GM19395 (cell line): ENCODE data around the gene CAMK2A.
"Not testable (repeated sequence)": the region's sequence is repeated elsewhere in the genome, so short reads cannot be mapped to it uniquely, and the experiment has no call there.

Experiments used
- ATAC-seq: cut with Tn5 transposase; IDR thresholded peaks from one replicate; pipeline ENCODE4 v1.9.1; 2021; ENCODE audit warnings: mild to moderate bottlenecking, moderate library complexity; ENCODE audit not compliant: unreplicated experiment

The CAMK2A gene

GRCh38 chr5:150239099-150239793 lies 50.3 kb downstream of the CAMK2A start:
- ATAC-seq = no peak

DNA sequence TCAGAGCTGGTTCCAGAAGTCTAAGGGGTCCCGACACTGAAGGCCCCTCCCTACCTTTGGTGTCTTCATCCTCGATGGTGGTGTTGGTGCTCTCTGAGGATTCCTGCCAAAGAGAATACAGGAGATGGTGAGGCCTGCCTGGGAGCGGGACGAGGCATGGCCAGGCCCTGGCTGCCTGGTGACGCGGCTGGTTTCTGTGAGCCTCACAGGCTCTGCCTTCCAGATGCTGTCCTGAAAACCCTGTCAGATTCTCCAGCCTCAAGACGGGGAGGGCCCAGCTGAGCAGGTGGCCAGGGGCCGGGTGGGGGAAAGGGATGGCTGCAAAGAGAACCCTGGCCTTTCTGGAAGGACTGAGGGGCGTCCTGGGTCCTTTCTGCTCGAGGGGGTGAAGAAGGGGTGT lies 50.9 kb downstream of the CAMK2A start:
- no peak for ATAC-seq

DNA sequence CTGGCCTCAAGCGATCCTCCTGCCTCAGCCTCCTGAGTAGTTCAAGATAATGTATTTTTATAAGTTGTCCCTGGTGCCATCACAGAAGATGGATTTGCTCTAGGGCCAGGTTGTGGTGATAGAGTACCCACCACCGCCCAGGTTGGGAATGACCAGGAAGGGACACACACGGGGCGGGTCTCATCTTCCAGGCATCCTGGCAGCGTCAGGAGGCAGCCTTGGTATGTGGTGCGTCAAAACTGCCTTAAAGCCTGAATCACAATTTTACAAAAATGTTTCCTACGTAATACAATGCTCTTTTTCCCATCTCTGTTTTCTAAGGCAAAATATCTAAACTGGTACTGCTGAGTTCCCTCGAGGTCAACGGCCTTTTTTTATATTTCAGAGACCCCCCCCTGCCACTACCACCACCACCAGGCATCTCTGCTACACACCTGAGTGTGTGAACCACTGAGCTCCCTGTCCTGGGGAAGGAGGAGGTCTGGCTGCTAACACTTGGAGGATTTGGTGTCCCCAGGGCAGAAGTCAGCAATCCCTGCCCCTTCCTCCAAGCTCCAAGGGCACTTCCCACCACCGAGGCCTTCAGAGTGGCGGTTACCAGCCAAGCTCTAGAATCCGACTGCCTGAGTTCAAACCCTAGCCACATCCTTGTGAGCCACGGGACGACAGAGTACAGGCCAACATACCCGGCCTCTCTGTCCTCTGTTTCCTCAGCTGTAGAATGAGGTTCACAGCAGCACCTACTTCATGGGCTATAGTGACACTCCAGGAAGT lies 52.4 kb downstream of the CAMK2A start:
- ATAC-seq = no peak

DNA sequence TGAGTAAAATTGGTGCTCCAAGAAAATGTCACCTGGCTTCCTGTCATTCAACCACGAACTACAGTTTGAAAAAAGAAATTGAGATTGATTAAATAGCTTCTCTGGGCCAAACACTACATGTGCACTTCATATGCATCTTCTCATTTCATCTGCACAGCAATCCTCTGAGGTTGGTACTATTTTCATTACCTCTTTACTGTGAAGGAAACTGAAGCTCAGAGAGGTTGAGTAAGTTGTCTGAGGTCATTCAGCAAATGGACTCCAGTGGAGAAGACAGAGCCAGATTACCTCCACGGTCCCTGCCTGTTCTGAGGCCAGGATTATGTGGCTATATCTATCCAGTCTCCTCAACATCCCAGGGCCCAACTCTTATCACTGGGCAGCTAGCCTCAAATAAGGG lies 53.3 kb downstream of the CAMK2A start:
- no peak for ATAC-seq

DNA sequence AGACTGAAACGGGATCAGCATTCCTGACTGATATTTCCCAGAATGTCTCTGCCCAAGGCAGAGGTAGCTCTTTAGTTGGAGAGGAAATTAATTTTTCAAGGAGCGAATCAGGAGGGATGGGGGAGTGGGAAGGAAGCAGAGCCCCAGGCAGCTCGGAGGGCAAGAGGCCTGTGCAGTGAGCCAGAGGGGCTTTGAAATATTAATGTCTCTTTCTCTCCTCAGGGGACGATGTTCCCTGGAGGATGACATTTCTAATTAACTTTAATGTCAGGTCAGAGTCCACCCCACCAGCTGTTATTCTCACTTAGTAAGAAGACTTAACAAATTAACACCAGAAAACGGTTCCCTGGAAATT lies 54.1 kb downstream of the CAMK2A start:
- no peak for ATAC-seq

GRCh38 chr5:150234576-150235499 lies 54.7 kb downstream of the CAMK2A start:
- ATAC-seq = peak; percentile 57

DNA sequence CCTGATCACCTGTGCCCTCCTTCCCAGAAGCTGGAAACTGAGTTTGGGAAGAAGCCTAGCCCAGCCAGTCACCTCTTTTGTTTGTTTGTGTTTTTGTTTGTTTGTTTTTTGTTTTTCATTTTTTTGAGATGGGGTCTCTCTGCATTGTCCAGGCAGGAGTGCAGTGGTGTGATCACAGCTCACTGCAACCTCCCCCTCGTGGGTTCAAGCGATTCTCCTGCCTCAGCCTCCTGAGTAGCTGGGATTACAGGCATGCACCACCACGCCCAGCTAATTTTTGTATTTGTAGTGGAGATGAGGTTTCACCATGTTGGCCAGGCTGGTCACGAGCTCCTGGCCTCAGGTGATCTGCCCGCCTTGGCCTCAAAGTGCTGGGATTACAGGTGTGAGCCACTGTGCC lies 55.9 kb downstream of the CAMK2A start:
- not testable (repeated sequence) for ATAC-seq

DNA sequence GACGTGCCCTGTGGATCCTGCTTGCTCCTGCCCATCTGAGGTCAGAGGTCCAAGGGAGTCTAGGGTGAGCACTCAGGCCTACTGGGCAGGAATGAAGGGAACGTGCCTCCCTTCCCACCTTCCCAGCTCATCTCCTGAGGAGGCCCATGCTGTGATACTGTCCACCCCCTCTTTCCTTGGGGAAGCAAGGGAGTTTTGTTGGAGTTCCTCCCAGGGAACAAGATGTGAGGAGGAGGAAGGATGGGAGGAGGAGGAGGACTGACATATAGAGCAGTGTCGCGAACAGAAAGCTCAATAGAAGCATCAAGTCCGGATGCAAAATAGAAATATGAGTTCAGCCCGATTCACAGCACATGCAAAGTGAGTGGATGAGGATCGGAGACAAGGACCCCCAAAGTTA lies 58.7 kb downstream of the CAMK2A start:
- no peak for ATAC-seq

DNA sequence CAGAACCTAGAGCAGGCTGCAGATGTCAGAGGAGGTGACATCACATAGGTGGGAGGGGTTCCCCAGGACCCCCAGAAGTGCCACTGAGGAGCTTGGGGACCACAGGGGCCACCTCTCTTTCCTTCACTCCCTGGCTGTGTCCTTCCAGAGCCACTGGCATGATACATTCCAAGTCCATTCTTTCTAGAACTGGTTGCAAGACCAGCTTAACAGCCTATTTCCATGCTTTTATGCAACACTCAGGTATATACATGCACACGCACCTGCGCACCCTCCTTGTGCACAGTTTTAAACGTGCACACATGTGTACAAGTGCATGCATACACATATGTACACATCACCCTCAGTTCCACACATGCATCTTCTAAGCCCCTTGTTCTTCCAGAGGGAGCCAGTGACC lies 60.0 kb downstream of the CAMK2A start:
- no peak for ATAC-seq

DNA sequence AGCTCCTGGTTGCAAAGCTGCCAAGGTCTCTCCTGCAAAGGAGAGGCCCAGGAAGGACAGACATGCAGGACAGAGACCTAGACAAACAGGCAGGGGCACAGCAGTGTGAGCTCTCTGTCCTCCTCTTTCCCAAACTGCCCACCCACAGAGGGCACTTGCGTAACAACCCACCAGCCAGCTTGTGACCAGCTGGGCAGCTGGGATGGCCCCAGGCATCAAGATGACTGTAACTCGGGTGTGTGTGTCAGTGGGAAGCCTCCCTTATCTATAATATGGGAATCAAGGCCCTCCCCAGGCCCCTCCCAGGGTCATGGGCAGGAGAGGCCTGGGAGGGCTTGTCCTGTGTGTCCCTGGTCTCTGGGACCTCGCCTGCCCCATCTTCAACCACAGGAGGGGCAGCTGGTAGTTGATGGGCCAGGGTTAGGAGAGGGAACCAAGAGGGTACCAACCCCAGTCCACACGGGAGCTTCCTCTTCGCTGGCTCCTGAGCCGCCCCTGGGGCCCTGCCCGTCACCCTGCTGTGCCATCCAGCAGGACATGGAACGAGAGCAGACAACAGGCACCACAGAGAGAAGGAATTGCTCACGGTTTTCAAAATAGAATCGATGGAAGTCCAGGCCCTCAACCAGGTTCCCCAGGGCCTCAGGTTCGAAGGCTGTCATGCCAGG lies 61.8 kb downstream of the CAMK2A start:
- no peak for ATAC-seq

DNA sequence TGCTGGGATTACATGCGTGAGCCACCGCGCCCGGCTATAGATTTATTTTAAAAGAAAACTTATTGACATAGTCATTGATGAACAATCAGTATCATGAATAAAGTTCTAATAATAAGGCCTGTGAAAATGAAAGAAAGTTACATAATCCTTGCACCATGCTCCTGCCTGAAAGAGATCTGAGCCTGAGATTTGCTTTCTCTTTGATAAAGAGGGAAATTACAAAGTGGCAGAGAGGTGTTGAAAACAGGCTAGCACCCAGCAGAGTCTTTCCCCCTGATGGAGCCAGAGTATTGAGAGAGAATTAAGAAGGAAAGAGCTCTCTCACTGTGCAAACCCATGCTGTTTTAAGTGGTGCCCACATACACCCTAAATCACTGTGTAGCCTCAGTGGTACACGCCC lies 62.5 kb downstream of the CAMK2A start:
- ATAC-seq = no peak

DNA sequence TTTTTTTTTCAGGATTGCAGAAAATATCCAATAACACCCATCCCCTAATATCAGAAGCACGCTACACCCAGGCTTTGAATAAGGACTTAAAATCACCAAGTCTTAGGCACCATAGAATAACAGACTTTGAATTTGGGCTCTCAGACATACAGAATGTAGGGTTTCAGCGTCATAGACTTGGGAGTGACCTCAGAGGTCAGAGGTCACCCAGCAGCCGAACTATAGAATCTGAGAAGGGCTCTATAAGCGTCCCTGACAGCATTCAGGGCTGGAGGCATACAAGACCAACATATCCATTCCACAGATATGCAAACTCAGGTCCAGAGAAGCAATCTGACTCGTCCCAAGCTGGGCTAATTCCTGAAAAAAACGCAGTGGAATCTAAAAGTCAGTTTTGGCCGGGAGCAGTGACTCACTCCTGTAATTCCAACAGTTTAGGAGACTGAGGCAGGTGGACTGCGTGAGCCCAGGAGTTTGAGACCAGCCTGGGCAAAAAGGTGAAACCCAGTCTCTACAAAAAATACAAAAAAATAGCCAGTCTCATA lies 65.0 kb downstream of the CAMK2A start:
- no peak for ATAC-seq

DNA sequence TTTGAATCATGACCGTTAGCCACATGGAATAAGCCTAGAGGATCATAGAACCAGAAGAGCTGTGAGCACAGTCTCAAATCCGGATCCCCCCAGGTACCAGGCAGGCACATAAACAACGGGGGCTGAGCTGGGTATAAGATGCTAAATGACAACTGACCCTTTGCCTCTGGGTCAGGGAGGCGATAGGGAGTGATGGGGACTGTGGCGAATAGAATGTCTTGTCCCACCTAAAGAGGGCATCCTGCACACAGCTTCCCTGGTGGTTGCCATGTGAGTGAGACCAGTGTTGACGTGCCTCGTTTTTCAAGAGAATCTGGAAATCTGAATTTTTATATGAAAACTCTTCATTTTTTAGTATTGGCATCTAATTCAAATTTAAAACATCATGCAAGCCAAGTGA lies 66.1 kb downstream of the CAMK2A start:
- no peak for ATAC-seq

- ATAC-seq = no peak
Measured at GRCh38 chr5:150222906-150223305, 66.7 kb downstream of the CAMK2A start.

DNA sequence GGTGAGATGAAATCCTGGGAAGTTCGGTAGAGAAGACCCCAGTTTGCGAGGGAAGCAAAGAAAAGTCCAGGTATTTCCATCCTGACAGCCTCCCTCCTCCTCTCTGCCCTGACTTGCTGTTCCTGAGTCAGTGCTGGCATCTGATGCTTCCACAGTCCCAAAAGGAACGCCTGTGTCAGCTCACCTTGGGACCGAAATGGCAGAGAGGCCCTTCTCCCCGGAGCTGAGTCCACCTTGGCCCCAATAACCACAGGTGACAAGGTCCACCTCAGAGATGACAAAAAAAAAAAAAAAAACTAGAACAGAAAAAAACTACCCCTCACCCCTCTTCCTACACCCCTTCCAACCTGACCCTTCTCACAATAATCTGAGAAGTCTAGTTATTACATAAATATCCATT lies 68.1 kb downstream of the CAMK2A start:
- ATAC-seq = no peak

GRCh38 chr5:150219861-150220260 lies 69.7 kb downstream of the CAMK2A start:
- ATAC-seq = no peak

GRCh38 chr5:150219142-150219541 lies 70.4 kb downstream of the CAMK2A start:
- ATAC-seq = no peak

DNA sequence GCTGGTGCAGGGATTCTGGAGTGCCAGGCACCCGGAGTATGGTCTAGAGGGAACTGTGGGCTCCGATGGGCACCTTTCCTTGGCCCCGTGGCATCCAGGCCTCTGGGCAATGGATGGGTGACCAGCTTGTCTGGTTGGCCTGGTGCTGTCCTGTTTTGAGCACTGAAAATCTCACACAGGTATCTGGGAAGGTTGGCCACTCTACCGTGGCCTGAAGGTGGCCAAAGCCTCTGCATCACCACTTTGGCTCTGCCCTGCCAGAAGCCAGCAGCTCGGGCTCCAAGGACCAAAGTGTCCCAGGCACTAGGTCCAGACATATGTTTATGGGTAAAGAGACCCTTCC lies 70.9 kb downstream of the CAMK2A start:
- ATAC-seq = no peak

GRCh38 chr5:150217873-150218692 lies 71.5 kb downstream of the CAMK2A start:
- peak; percentile 95 for ATAC-seq

DNA sequence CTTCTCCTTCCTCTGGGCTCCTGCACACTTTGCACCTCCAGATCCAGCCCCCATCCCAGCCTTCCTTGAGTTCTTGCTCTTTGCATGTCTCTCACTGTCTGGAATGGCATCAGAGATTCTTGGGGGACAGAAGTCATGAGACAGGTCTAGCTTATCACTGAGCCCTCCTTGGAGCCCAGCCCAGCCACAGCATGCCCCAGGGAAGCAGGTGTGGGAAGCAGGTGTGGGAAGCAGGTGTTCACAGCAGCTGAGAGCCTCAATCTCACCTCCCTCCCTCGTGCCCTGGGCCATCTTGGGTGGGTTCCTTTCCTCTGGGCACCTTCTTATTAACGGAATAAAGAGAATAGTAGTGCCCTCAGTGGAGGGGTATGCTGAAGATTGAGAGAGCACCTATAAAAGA lies 72.5 kb downstream of the CAMK2A start:
- no peak for ATAC-seq
